HG03342 (cell line): ENCODE data around the gene PTAR1.
"Not testable (repeated sequence)": the region's sequence is repeated elsewhere in the genome, so short reads cannot be mapped to it uniquely, and the experiment has no call there.

ENCODE experiments used
- ATAC-seq: cut with Tn5 transposase; IDR thresholded peaks from one replicate; pipeline ENCODE4 v1.9.1; 2021; ENCODE audit warnings: mild to moderate bottlenecking, moderate library complexity; ENCODE audit not compliant: unreplicated experiment

PTAR1 gene

GRCh38 chr9:69759421-69760277 is at the start of gene PTAR1:
PTAR1 (minus strand) TSS chr9:69760011; CDS start chr9:69759938, 73 bp downstream.
- peak; percentile 88 for ATAC-seq

- ATAC-seq: no peak
Observed at GRCh38 chr9:69809304-69809863, 49.6 kb upstream of the PTAR1 start.

- ATAC-seq: no peak
Observed at GRCh38 chr9:69806627-69807026, 46.8 kb upstream of the PTAR1 start.

GRCh38 chr9:69805962-69806515 is 46.2 kb upstream of the PTAR1 start:
- ATAC-seq: no peak

- ATAC-seq: no peak
Observed at GRCh38 chr9:69801989-69802388, 42.2 kb upstream of the PTAR1 start.

GRCh38 chr9:69800027-69800426 is 40.2 kb upstream of the PTAR1 start:
- not testable (repeated sequence) for ATAC-seq

GRCh38 chr9:69799521-69799920 is 39.7 kb upstream of the PTAR1 start:
- not testable (repeated sequence) for ATAC-seq

- no peak for ATAC-seq
Observed at GRCh38 chr9:69798744-69799143, 38.9 kb upstream of the PTAR1 start.

GRCh38 chr9:69797675-69798074 is 37.9 kb upstream of the PTAR1 start:
- no peak for ATAC-seq

GRCh38 chr9:69794356-69794755 is 34.5 kb upstream of the PTAR1 start:
- ATAC-seq: no peak

- ATAC-seq: no peak
Observed at GRCh38 chr9:69785757-69786156, 25.9 kb upstream of the PTAR1 start.

- no peak for ATAC-seq
Observed at GRCh38 chr9:69773258-69773657, 13.4 kb upstream of the PTAR1 start.

GRCh38 chr9:69771775-69772418 is 12.1 kb upstream of the PTAR1 start:
- ATAC-seq: no peak

- ATAC-seq: no peak
Observed at GRCh38 chr9:69768716-69769115, 8.9 kb upstream of the PTAR1 start.

GRCh38 chr9:69768101-69768500 is 8.3 kb upstream of the PTAR1 start:
- no peak for ATAC-seq

- ATAC-seq: not testable (repeated sequence)
Observed at GRCh38 chr9:69763862-69764261, 4.1 kb upstream of the PTAR1 start.

- no peak for ATAC-seq
Observed at GRCh38 chr9:69762527-69762926, 2.7 kb upstream of the PTAR1 start.

GRCh38 chr9:69760278-69760610 is 433 bp upstream of the PTAR1 start:
- ATAC-seq: peak; percentile 1

GRCh38 chr9:69759021-69759420 is 790 bp downstream of the PTAR1 start:
- ATAC-seq: peak; percentile 3

GRCh38 chr9:69757996-69758675 is 1.7 kb downstream of the PTAR1 start:
- no peak for ATAC-seq

GRCh38 chr9:69755205-69755604 is 4.6 kb downstream of the PTAR1 start:
- no peak for ATAC-seq
